Activated naive CD4-positive, alpha-beta T cell treated with anti-CD3 and anti-CD28 coated beads, Interleukin-2, amount 50 U/mL, for 16 hours (primary cell): ENCODE results near the gene ATP6V0C.
A peak's percentile ranks its signal among the peaks of the same experiment; 100 is the strongest.

Source experiments
- DNase-seq: peaks from one replicate; pipeline ENCODE4 v3.0.0-alpha.2; 2020

ATP6V0C gene

DNA sequence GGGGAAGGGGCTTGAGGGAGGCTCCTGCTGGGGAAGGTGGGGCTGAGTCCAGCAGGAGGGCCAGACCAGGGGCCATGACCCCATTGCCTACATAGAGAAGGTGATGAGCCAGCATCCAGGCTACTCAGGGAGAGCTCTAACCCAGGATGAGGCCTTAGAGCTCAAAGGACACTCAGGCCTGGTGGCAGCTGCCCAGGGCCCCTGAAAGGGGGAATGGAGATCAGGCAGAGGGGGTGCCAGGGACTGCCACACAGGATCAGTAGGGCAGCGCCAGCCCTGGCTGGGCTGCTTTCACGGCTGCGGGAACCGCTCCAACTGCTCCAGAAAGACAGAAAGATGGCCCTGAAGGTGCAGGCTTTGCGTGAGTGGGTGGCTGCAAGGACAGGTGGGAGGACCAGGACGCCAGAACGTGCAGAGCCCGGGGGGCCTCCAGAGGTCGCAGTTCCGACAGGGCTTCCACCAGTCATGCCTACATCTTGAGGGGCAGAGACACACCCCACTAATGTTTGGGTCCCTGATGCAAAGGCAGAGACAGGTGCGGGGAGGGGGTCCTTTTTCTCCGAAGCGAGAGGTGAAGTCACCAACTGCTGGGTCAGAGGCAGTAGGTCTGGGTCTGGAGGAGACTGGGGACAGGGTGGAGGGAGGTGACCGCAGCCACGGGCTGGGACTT lies 882 bp upstream of the ATP6V0C start:
- no peak for DNase-seq

DNA sequence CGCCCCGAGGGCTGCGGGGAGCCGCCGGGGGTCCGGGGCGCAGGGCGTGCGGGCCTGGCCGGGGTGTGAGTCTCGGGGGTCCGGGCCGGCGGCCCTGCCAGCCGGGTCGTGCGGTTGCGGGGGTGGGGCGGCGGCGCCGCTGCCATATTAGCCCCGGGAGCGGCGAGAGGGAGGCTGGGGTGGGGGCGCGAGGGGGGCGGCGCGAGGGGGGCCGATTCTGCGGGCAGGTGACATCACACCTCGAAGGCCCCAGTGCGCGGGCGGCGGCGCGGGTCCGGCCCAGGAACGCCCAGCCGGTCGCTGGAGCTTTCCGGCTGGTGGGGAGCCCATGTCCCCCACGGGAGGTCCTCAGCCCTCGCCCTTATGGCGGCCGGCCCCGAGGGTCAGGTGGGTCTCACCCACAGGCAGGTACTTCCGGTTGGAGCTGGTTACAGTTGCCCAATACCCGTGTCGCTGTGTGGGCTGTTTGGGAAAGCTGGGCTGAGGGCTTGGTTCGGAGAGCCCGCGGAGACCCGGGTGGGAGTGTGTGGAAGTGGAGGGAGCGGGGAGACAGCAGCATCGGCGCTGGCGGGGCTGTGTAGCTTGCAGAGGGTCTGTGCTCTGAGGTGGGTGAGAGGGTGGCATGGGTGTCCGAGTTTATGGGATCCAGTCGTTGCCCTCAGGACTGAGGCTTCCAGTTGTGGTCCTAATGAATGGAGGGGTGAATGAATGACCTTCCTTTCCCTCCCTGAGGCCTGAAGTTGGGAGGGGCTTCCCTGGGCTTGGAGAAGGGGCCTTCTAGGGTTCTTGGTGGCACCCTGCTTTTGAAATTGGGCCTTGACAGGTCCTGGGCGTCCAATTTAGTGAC lies 804 bp downstream of the ATP6V0C start:
- peak; percentile 36 for DNase-seq

DNA sequence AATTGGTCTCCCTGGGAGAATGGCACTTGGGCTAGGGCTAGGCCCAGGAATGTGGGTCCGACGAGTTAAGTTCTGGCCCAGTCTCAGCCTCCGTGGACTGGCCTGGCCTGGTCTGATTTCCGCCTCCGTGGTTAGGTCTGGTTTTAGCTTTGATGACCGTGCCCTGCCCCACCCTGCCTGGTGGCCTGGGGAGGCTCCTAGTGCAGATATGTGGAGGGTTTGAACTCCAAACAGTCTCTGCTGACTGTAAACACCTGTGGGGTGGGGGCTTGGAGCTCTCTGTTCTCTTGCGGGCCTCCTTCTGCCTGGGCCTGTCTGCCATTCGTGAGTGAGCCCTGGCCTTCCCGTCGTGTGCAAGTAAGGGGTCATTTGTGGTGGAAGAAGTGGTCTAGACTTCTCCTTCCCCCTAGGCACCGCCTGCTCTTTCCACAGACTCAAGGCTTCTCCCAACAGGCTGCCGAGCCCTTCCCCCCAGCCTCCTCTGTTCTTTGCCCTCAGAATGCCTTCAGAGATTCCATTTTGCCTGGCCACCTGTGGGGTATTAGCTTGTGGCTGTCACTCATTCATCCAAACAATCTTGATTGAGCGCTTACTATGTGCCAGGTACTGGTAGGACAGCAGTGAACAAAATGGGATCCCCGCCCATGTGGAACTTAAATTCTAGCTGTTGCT lies 1.6 kb downstream of the ATP6V0C start:
- no peak for DNase-seq

DNA sequence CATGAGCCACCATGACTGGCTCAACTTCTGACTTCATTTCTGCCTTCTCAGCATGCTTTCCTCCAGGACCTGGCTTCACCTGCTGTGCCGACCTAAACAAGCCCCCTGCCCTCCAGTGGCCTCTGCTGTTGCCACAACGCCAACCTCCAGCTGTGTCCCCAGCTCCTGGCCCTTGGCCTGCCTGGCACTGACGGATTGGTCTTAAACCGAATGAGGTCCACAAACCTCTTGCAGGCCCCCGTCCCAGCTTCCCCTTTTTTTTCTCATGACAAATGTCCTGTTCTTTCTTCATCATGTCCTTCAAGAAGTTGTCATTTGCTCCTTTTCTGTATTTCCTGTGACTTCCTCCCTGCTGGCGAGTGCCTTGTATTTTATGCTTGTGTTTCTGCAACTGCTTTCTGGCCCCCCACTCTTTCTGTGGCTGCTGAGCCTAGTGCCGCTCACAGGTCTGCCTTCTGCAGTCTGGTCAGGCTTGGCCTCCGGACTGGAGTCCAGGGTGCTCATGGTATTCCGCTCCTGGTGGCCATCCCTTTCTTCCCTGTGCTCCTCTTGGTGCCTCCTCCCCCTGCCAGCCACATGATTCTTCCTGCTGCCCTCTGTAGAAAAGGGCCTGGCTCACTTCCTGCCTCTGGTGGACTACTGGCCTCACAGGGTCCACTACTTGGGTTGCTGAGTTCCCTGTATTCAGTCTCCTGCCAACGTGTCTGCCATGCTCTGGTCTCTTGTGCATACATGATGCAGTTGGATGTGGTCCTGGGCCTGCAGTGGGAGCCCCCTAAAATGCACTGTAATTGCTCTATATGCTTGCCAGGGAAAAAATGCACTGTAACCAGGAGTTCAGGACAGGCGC lies 2.9 kb downstream of the ATP6V0C start:
- no peak for DNase-seq

DNA sequence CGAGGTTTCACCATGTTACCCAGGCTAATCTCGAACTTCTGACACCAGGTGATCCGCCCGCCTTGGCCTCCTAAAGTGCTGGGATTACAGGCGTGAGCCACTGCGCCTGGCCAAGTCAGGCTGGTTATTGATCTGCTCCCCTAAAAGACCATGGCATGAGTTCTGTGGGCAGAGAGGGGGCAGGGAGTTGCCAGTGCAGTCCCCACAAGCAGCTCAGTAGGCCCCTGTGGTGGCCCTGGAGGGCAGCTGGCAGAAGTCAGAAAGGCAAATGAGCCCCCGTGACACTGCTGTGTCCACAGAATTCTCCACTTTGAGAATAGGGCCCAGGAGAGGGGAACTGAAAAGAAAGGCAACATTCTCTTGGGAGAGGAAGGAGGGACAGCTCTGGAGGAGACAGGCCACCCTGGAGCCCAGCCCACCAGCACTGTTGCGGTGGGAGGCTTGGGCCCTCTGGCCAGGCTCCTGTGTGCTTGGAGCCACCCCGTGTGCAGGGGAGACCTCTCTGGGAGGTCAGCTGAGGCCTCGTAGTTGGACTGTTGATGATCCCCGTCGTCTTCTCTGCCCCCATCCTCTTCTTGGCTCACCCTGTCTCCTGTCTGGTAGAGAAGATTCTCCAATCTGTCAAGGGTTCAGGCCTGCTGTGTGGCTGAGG lies 4.3 kb downstream of the ATP6V0C start:
- DNase-seq: no peak

DNA sequence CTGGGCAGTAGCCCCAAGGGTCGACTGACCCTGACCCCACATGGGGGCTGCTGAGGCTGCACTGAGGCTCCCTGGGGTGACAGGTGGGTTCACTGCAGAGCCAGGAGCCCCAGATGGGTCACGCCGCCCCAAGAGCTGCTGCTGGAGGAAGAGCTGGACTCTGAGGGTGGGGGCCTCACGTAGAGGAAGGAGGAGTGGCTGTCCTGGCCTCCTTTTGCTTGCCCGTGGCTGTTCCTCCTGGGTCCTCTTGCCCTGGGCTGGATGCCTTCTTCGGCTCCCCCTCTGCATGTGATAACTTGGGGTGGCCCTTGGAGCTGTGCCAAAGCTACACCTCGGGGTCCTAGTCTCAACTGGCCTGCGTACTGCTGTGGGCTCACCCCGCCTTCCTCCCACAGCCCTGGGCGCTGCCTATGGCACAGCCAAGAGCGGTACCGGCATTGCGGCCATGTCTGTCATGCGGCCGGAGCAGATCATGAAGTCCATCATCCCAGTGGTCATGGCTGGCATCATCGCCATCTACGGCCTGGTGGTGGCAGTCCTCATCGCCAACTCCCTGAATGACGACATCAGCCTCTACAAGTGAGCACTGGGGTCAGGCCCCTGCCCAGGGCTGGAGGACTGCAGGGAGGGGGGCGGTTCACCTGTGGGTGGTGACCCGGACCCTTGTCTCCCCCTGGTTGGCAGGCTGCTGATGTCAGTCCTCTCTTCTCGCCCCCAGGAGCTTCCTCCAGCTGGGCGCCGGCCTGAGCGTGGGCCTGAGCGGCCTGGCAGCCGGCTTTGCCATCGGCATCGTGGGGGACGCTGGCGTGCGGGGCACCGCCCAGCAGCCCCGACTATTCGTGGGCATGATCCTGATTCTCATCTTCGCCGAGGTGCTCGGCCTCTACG lies 5.3 kb downstream of the ATP6V0C start:
- DNase-seq: no peak

DNA sequence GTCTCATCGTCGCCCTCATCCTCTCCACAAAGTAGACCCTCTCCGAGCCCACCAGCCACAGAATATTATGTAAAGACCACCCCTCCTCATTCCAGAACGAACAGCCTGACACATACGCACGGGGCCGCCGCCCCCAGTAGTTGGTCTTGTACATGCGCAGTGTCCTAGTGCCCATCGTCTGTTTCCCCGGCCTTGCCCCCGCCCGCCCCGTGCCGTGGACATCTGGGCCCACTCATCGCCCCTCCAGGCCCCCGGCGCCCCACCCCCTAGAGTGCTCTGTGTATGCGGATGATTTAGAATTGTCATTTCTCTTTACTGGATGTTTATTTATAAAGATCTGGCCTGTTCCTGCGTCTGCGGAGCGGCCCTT lies 5.9 kb downstream of the ATP6V0C start:
- no peak for DNase-seq

DNA sequence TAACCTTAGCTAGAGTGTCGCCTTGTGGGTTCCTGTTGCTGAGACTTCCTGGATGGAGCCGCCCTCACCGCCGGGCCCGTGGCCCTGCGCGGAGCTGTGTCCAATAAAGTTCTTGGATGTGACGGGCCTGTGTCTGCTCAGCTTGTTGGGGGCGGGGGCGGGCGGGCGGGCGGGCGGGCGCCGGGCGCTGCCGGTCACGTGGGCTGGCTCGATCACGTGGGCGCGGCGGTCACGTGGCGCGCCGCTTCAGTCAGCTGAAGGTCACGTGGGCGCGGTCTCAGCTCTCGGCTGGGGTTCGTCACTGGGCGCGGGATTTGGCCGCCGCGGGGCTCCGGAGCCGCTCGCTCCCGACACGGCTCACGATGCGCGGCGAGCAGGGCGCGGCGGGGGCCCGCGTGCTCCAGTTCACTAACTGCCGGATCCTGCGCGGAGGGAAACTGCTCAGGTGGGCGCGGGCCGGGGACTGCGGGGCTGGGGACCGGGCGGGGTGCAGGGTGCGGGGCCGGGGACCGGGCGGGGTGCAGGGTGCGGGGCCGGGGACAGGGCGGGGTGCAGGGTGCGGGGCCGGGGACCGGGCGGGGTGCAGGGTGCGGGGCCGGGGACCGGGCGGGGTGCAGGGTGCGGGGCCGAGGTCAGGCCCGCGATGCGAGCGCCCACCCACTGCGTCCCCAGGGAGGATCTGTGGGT lies 6.5 kb downstream of the ATP6V0C start, which contains the start of gene AMDHD2:
Gene AMDHD2, plus strand, starts transcription at position 275 of the 687 bp plus-strand sequence. Its CDS starts 88 bp downstream, at position 363.
- peak; percentile 91 for DNase-seq

DNA sequence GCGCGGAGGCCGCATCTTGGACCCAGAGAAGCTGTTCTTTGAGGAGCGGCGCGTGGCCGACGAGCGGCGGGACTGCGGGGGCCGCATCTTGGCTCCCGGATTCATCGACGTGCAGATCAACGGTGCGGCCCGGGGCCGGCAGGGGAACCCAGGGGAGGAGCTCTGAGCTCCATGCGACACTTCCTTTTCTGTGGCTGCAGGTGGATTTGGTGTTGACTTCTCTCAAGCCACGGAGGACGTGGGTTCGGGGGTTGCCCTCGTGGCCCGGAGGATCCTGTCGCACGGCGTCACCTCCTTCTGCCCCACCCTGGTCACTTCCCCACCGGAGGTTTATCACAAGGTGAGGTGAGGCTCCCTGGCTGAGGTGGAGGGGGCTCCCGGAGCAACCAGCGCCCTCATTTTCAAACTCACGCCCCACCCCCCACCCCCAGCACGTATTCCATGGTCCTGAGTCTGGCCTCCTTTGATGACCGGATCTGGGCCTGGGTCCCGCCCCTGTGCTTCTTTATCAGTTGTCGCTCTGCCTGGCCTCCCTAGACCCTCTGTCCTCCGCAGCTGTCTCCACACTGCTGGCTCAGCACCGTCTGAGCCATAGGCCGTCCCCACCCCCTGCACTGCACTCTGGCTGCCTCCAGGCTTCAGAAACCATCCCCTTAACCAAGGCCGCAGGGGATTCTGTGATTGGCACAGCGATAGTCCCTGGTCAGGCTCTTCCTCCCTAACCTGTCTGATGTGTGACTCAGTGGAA lies 7.2 kb downstream of the ATP6V0C start:
- peak; percentile 37 for DNase-seq

DNA sequence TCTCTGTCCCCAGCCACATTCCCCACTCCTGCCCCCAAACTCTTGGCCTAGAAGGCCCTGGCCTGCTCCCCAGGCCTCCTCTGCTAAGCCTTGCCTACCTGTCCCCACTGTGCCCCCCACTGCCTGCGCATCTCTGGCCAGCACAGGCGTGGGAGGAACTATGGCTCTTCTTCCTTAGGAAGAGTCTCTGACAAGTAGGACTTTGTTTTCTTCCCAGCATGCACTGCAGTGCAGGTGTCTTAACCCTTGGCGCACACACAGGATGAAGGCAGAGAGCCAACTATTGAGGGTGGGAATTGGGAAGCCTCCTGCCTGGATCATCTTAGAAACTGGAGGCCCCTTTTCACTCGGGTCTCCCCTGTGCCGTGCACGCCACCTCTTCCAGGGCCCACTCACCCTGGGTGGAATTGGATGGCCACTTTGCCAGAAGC lies 10.1 kb downstream of the ATP6V0C start:
- no peak for DNase-seq

DNA sequence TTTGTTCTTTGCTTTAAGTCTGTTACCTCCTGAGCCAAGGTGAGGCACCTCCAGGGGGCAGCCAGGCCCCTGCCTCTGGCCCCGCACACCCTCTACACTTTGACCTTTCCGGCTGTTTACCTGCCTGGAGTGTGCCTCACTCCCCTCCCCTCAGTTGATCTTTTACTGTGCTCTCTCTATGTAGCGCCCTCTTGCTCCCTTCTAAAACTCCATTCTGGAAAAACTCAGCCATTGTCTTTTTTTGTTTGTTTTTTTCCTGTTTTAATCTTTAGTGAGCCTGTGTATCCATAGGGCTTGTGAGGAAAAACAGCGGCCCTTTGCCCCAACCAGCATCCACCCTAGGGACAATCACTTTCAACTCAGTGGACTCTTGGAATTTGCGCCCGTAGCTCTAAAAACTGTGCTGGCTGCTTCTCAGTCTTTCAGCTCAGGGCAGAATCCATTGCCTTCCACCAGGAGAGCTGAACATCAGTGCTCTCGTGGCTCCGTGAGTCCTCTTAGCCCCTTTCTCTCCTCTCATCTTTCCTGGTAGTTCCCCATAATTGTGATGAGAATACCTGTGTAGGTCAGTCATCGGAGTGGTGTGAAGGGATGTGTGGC lies 10.7 kb downstream of the ATP6V0C start:
- no peak for DNase-seq

DNA sequence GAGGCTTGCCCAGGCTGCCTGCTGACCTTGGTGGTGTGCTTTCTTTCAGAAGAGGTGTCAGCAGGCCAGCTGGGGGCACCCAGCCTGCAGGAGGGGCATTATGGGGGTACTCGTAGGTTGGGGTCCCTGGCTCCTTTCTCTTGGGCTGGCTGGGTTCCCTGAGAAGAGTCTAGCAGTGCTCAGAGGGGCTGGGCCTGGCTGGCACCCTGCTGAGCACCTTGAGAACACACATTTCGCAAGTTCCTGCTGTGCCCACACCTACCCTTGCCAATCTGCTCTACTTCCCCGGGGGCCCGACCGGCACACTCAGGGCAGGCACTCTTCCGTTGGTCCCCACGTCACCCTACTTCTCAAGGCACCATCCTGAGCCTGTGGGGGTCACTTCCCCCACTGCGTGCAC lies 12.4 kb downstream of the ATP6V0C start:
- DNase-seq: no peak

DNA sequence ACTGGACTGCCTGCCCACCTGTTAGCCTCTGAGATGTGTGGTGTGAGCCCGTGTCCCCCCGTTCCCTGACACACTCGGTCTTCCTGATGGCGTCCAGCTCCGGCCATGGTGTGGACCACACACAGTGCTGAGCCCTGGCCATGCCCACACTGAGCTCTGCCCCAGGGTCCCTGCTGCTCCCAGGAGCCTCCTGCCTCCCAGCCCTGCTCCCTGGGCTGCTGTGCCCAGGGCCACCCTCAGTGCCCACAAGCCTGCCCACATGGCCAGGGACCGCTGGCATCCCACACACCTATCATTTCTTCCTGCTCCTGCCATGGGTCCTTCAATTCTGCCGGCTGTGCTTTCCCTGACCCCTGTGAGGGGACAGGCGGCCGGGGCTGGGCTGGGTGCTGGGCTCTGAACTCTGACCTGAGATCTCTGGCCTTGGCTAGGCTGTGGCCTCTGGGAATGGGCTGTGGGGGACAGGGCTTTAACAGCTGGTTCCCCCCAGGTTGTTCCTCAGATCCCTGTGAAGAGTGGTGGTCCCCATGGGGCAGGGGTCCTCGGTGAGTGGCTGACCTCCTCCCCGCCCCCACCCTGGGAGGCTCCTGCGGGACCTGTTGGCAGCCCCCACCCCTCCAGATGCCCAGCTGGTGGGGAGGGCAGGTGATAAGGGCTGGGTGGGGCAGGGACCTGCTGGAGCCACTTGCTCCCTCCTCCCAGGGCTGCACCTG lies 13.5 kb downstream of the ATP6V0C start:
- no peak for DNase-seq

DNA sequence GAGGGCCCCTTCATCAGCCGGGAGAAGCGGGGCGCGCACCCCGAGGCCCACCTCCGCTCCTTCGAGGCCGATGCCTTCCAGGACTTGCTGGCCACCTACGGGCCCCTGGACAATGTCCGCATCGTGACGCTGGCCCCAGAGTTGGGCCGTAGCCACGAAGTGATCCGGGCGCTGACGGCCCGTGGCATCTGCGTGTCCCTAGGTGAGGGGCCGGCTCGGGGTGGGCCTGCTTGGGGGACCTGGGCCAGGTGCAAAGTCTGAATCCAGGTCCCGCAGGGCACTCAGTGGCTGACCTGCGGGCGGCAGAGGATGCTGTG lies 14.0 kb downstream of the ATP6V0C start:
- DNase-seq: no peak

DNA sequence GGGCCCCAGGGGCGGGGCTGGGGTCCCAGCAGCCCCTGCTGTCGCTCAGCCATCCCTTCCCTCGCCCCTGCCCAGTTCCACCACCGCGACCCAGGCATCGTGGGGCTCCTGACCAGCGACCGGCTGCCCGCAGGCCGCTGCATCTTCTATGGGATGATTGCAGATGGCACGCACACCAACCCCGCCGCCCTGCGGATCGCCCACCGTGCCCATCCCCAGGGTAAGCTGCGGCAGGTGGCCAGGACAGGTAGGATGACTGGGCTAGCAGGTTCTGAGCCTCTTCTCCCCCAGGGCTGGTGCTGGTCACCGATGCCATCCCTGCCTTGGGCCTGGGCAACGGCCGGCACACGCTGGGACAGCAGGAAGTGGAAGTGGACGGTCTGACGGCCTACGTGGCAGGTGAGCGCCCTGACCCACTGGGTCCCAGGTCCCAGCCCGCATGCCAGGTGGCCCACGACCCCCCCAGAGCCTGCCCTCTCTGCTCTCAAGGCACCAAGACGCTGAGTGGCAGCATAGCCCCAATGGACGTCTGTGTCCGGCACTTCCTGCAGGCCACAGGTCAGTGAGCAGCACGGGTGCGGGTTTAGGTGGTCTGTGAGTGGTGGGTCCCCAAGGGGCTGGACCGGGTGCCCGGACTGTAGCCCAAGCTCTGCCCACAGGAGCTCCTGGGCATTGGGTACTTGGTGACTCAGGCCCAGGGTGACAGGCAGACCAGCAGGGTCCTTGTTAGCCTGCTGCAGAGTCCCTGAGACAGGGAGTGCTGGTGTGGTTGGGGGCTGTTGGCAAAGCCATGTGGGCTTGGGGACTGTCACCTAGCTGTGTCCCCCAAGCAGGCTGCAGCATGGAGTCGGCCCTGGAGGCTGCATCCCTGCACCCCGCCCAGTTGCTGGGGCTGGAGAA lies 14.7 kb downstream of the ATP6V0C start:
- DNase-seq: no peak

DNA sequence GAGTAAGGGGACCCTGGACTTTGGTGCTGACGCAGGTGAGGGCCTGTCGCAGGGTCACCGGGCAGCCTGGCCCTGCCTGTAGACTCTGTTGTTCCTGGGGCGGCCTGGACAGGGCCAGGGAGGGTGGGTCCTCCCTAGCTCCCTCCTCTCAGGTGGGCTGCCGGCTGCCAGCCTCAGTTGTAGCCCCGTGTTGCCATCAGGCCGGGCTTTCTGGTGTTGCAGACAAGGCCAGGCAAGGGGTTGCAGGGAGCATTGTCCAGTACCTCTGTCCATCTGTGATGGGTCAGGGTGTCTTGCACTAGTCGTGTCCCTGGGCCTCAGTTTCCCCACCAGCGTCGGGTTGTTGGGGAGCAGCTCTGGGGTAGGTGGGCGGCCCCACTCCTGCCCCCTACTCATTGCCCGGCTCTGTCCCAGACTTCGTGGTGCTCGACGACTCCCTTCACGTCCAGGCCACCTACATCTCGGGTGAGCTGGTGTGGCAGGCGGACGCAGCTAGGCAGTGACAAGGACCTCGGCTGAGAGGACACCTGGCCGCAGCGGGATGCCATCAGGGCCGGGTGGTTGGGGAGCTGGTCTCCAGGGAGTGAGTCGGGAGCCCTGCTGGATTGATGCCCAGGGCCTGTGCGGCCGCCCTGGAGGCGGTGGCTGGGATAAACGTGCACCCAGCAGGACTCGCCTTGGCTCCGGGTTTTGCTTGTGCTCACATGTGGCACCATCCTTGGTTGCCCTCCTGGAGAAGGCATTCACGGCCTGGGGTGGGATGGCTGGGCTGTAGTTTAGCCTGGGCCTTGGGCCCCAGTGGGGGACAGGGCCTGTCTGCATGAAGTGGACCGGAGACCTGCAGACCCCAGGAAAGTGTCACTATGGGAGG lies 15.5 kb downstream of the ATP6V0C start:
- DNase-seq: no peak
